OCI-LY1 (cell line): Measurements from ENCODE around the gene FBXW8.

Experiments
- CTCF ChIP-seq: fragments of 200-600 bp; sonication (generic), shearing (Covaris generic); IDR thresholded peaks from 2 replicates; pipeline ENCODE4 v1.5.1; 2017; ENCODE audit warnings: mild to moderate bottlenecking, antibody characterized with exemption, low read length, moderate library complexity, mixed read lengths
- EZH2 ChIP-seq: fragments of 200-600 bp; sonication (generic), shearing (Covaris generic); IDR thresholded peaks from 2 replicates; pipeline ENCODE4 v1.8.0; 2017; ENCODE audit warnings: borderline replicate concordance, mixed run types, mild to moderate bottlenecking, antibody characterized with exemption, low read length, moderate library complexity, mixed read lengths

- no peak for TF ChIP-seq CTCF
- no peak for TF ChIP-seq EZH2
These were observed 96.8 kb downstream of the FBXW8 start for GRCh38 chr12:117007577-117007976.
